HG02973 (cell line): Measurements from ENCODE around the gene DHX35.
"Not testable (repeated sequence)": the region's sequence is repeated elsewhere in the genome, so short reads cannot be mapped to it uniquely, and the experiment has no call there.

Experiments
- ATAC-seq: cut with Tn5 transposase; IDR thresholded peaks from one replicate; pipeline ENCODE4 v1.9.1; 2021; ENCODE audit warnings: moderate library complexity; ENCODE audit not compliant: unreplicated experiment

DHX35 gene

DNA sequence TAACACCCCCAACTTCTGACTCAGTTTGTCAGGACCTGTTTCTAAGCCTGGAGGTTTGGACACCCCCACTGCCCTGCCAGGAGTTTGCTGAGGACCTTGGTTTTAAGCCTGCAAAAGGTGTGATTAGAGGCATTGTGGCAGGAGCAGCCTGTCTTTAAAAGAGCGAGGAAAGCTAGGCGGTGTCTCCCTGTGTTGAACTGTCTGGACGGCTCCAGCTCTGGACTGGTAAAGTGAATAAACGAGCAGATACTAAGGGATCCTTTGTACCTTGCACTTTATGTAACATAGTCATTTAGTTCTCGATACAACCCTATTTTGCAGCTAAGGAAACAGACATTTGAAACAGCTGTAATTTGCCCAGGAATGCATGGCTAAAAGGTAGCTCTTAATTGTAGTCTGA is 21.5 kb upstream of the DHX35 start:
- no peak for ATAC-seq

DNA sequence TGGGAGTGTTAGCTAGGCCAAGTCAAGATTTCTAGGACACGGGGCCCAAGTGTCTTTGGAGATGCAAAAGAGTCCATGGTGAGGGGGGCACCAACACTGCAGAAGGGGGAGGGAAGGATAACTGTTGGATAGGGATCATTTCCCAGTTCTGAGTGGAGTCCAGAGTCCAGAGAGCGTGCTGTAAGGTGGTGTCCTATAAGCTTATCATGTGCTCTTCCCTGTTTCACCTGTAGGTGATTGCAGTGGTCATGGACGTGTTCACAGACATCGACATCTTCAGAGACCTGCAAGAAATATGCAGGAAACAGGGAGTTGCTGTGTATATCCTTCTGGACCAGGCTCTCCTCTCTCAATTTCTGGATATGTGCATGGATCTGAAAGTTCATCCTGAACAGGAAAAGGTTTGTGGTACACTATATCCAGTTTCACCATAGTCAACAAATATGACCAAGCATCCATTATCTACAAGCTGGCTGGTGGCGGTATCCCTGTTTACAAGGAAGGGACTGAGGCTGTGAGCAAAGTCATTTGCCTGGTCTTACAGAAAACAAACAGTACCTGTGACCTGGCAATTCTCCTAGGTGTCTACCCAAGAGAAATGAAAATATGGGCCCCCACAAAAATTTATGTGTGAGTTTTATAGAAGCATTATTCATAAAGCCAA is 20.3 kb upstream of the DHX35 start:
- no peak for ATAC-seq

DNA sequence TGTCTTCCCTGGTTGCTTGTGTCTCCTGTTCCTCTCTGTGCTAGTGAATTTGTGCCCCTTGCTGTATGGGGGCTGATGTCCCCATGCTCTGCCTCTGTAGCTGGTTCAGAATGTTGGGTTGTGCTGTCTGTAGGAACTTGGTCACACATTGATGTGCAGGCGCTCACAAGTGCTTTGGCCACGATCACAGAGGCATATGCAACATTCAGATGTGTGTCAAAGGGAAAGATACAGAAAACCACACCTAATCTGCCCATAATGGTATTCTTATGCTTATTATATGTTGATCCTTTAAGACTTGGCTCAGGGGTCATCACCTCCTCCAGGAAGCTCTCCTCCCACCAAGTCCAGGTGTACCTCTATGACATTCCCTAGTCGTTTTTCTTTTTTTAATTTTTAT is 17.1 kb upstream of the DHX35 start:
- no peak for ATAC-seq

DNA sequence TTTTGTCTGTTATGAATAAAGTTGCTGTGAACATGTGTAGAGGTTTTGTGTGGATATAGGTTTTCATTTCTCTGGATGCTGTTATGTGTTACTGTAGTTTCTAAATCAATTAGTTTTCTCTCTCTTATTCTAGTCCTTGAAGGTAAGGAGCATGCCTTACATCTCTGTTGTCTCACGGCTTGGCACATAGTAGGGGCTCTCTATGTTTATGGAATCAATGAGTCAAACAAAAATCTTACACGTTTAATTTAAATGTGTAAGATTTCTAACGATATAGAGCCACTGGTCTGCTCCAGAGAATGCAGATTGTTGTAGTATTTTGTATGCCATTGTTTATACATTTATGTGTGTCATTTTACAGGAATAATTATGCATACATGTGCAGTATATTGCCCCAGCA is 15.3 kb upstream of the DHX35 start:
- ATAC-seq, result no peak

DNA sequence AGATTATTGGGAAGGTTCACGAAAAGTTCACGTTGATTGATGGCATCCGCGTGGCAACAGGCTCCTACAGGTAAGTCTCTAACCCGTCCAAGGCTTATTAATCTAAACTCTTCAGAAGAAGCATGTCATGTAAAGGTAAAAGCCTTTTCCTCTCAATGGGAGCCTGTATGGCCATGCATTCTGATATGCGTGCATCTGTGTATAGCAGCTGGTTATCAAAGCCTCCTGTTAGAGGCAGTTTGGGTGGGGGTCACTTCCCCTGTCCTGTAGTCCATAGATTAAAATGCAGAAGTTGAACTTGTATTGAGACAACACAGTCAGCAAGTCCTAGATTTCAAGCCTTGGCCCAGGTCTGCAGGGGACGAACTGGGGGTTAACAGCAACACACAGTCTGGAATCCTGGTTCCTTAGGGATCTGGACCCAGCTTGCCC is 14.2 kb upstream of the DHX35 start:
- ATAC-seq, result no peak

DNA sequence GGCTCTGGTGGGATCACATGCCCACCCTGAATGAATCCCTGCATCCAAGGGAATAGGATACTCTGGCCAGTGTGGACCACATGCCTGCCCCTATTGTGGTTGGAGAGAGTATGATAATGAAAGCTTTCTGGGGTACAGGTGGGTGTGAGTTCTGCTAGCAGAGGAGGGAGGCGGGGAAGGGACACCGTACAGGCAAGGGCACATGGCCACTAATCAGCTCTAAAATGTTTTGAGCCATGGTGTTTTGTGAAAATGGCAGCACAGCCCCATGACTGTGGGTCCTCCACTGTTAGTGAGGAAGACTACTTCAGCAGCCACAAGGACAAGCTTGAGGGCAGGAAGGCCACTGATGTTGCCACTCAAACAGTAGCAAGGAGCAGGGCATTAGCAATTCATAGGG is 11.9 kb upstream of the DHX35 start:
- no peak for ATAC-seq

DNA sequence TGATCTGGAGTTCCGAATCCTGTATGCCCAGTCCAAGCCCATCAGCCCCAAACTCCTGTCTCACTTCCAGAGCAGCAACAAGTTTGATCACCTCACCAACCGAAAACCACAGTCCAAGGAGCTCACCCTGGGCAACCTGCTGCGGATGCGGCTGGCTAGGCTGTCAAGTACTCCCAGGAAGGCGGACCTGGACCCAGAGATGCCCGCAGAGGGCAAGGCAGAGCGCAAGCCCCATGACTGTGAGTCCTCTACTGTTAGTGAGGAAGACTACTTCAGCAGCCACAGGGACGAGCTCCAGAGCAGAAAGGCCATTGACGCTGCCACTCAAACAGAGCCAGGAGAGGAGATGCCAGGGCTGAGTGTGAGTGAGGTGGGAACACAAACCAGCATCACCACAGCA is 10.5 kb upstream of the DHX35 start:
- ATAC-seq, result no peak

DNA sequence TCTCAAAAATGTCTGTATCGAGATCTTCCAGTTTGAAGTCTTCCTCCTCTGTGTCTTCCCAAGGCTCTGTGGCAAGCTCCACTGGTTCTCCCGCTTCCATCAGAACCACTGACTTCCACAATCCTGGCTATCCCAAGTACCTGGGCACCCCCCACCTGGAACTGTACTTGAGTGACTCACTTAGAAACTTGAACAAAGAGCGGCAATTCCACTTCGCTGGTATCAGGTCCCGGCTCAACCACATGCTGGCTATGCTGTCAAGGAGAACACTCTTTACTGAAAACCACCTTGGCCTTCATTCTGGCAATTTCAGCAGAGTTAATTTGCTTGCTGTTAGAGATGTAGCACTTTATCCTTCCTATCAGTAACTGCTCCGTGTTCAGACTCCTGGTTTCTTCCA is 10.0 kb upstream of the DHX35 start:
- ATAC-seq, result no peak

DNA sequence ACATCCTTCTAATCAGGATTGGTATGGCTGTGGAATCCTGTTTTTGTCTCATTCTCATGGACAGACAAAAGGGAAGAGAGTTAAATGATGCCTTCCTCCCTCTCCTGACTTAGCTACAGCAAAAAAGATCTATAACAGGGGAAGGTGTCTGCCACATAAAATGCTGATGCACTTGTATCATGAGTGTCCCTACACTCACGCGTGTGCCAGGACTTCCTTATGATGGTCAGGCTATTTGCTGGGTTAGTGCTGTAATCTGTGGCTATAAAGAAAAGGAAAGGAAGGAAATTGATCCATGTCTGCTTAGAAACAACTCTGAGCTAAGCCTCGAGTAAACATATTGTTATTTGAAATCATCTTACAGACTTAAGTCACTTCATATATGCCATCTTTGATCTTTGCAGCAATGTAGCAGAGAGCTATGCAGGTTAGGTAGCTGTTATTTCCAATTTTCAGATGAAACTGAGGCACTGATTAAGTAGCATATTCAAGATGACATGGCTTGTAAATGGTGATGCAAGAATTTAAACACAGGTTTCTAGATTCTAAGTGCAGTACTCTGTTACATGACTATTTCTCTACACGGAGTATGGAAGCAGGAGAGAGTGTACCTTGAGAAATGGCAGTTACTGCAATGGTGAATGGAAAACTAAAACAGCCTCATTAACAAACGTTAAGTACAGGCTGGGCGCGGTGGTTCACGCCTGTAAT is 8.4 kb upstream of the DHX35 start:
- no peak for ATAC-seq

DNA sequence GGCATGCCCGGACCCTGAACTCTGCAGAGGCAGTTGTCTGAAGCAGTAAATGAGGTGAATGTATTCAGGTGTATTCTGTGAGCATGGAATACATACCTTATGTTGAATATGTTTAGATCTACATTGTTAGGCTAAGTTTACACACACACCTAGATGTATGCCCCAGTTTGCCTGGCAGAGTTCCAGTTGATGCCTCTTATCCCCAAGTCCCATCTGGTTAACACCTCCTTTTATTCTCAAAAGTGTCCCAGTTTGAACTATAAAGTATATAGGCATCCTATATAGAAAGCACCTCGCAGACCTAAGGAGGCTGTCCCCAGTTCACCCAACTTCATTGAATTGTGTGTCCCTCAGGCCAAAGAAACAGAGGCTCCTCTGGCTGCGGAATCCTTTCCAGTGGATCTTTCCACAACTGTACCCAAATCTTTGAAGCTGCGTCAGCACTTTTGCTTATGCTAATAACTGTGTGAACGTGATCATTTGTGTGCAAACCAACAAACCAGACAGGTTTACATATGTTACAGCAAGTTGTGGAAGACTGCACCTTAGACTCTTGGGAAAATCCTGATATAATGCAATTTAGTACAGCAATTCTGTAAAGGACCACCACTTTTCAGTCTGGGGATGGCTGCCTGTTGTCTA is 4.8 kb upstream of the DHX35 start:
- no peak for ATAC-seq

DNA sequence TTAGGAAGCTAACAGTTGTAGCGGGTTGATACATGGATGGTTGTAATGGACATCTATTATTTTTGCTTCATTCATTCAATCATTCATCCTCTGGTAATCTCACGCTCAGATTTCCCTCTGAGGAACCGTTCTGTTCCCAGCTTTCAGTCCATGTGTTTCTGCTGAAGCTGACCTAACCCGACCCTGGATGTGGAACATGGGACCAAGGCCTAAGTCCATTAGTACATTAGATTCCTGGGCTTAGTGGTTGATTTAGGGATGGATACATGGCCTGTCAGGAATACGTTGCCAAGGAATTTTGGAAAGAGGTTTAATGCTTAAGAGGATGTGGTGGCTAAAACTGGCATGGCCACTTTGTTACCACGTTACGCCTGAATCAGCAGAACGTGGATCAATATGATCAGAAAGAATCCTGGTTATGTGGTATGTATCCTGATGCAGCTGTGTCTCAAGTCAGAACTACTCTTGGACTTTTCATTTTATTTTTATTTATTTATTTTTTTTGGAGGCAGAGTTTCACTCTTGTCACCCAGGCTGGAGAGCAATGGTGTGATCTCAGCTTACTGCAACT is 4.1 kb upstream of the DHX35 start:
- no peak for ATAC-seq

DNA sequence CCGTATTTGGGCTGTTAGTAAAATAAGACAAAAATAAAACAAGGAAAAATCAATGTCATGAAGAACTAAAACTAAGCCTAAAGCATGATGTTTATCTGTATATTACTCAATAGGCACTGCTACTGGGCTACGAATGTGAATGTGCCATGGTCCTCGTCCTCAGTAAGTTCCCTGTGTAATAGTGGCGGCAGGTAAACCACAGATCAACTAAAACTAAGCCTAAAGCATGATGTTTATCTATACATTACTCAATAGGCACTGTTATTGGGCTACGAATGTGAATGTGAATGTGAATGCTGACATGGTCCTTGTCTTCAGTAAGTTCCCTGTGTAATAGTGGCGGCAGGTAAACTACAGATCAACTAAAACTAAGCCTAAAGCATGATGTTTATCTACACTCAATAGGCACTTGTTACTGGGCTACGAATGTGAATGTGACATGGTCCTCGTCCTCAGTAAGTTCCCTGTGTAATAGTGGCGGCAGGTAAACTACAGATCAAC is 1.9 kb upstream of the DHX35 start:
- not testable (repeated sequence) for ATAC-seq

DNA sequence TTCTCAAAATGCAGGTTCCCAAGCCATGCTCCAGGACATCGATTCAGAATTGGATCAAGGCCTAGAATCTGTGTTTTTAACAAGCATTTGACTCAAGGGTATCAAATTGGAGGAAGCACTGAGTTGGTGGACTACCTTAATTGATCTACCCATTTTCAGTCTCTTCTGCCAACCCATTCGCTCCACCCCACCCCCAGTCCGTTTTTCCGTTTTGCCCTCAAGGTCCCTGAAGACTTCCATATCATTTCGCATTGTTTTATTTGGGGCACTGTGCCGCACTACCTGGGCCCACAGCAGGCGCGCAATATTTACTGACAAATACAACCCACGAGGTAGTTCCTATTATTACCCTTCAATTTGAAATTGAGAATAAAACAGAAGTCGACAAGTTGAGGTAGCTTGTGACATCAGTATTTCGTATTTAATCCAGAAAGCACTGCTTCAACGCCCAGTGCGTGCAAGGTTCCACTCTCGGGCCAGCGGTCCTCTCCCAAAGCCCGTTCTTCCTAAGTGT is 557 bp upstream of the DHX35 start:
- ATAC-seq, result no peak

DNA sequence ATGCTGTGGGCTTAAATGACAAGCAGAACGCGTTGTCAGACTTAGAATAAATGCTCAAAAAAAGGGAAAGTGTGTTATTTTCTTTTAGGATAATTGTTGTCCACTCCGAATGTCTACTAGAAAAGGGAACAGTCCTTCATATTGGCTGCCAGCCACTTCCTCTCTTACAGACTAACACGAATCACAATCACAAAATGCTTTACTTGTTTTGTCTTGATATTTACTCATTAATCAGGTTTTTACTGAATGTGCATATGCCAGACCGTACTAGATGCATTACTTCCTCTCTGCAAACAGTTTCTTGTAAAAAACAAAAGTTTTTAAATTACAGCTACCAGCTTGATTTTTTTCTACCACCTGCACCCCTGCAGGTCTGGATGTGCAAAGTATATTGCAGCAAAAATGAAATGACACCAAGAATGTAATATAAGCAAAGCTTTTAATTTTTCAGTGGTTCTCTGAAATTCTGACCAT is 821 bp downstream of the DHX35 start:
- no peak for ATAC-seq

DNA sequence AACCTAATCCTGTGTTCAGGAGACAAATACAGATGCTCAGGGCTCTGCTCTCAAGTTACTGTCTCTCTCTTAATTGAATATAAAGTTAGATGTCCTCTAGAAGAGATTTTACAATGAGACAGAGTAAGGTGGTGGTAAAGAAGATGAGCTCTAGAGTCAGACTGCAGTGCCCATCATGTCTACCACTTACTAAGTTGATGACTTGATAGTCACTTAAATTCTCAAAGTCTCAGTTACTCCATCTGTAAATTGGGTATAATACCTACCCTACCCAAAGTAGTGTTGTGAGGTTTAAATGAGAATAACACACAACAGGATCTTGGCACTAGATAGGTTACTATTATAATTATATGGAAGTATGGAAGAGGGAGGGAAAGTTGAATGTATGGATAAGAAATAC is 1.6 kb downstream of the DHX35 start:
- no peak for ATAC-seq

DNA sequence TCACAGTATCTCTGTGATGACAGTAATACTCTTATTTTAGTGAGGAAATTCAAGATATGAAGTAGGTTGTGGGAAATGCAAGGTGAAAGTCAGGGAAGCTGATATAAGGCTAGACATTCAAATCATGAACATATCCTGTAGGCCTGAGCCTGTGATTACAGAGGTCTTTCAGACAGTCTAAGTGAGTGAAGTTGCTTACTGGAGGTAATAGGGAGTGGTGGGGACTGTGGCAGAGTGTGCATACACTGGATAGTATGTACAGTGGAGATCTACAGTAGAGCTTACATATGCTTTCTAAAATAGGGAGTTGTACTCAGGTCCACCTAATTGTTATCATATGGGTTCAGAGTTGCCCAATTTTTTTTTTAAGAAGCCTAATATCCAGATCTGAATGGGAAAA is 3.1 kb downstream of the DHX35 start:
- no peak for ATAC-seq

DNA sequence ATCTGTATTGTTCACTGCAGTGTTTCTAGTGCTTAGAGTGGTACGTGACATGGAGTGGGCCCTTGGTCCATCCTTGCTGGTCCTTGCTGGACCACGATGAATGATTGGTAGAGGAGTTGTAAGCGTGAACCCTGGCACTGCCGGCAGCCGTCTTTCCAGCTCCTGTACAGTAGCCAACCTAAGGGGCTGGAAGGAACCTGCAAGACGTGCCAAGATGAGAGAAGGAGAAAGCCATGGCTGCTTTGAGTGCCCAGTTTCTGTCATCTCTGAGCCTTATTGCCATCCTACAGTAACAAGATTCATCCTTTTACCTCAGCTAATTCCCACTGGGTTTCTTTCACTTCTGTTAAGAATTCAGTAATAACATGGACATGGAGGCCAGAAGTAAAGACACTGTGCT is 5.9 kb downstream of the DHX35 start:
- no peak for ATAC-seq

DNA sequence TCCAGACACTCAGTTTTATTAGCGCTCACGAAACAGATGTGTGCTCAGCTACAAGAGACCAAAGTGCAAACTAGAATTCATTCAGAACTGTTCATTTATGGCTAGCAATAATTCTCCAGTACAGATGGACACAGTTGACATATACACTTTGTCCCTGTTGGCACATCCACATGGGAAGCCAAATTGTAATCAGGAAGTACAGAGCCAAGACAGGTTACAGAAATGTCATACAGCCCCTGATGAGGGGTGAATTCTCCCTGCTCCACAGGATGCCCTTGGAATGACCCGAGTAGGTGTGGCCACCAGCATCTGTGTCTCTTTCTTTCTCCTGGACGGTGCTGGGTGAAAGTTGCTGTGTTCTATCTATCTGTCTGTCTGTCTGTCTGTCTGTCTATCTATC is 7.6 kb downstream of the DHX35 start:
- ATAC-seq, result no peak

DNA sequence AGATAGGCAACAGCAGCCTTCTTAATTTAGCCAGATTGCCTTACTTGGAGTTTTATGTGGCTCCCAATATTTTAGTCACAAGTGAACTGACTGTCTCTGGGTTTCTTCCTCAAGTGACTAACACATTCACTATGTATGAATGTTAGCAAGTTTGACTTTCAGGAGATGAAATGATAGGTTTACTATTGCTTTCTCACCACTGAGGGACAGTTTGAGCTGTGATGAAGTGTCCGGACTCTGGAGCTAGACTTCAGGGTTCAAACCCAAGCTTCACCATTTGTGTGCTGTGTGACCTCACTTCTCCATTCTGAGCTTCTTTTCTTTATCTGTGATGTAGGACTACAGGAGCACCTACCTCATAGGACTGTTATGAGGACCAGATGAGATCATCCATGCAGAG is 8.2 kb downstream of the DHX35 start:
- no peak for ATAC-seq

DNA sequence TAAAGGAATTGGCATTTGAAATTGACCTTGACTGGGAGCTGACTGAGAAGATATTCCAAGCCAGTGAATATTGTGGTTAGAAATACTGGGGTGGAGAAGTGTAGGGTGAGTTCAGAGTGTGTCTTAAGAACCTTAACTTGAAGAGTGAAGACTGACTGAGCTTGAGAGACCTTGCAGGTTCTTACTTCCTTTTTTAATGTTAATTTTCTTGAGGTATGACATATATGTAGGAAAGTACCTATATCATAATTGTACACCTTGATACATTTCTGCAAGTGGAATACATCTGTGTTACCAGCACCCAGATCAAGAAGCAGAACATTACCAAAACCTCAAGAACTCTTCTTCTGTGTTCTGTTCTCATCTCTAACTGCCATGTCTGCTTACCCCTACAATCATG is 11.0 kb downstream of the DHX35 start:
- no peak for ATAC-seq

DNA sequence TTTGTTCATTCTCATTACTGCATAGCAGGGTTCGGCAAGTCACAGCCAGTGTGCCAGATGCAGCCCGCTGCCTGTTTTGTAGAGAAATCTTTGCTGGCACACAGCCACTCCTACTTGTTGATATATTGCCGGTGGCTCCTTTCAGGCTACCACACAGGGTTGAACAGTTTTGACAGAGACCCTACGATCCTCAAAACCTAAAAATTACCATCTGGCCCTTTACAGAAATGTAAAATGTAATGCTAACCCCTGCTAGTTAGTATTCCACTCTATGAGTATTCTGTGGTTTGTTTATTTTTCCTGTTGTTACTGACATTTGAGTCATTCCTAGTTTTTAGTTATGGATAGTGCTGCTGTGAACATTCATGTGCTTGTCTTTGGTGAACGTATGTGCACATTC is 11.5 kb downstream of the DHX35 start:
- no peak for ATAC-seq
